Subcutaneous adipose tissue (tissue), 4 donors: Measurements from ENCODE around the gene GPR61. TPM values are rescaled to one million over a fixed set of nuclear protein-coding genes. Genes with fewer than 3 reads are reported as not detected.

Experiments used
- total RNA-seq, 4 donors: library from RNA; depleted of rRNA; stranded (reverse); fragments of >200 nt; gene quantifications; one replicate each; pipeline ENCODE4 v1.1.0, GENCODE V29; 2016
- TF ChIP-seq, protein P1 (sequence below): fragments of 450-650 bp; IDR thresholded peaks from one replicate; pipeline ENCODE4 v1.5.1; 2016; ENCODE audit warnings: low read depth, mild to moderate bottlenecking, control low read depth, antibody characterized with exemption, moderate library complexity

Gene GPR61
- total RNA-seq, 4 donors from 2014 or later: not detected

DNA sequence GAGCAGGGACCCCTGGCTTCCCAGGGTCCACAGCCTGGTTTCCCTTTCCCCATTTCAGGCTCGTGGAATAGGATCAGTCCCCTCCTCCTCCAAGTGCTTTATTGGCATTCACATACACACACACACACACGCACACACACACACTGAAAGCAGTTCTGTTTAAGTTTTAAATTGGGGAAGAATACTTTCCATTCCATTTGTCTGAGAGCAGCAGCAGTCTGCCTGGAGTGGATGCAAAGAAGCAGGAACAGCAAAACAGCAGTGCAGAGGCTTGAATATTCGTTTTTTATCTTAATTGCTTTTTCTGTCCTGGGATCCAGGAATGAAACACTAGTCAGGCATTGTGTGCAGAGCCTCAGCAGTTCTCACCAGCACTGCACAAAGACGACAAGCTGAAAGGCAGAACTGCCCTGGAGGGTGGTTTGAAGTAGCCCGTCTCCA, 38.7 kb upstream of the GPR61 start:
- TF ChIP-seq, protein P1, sequence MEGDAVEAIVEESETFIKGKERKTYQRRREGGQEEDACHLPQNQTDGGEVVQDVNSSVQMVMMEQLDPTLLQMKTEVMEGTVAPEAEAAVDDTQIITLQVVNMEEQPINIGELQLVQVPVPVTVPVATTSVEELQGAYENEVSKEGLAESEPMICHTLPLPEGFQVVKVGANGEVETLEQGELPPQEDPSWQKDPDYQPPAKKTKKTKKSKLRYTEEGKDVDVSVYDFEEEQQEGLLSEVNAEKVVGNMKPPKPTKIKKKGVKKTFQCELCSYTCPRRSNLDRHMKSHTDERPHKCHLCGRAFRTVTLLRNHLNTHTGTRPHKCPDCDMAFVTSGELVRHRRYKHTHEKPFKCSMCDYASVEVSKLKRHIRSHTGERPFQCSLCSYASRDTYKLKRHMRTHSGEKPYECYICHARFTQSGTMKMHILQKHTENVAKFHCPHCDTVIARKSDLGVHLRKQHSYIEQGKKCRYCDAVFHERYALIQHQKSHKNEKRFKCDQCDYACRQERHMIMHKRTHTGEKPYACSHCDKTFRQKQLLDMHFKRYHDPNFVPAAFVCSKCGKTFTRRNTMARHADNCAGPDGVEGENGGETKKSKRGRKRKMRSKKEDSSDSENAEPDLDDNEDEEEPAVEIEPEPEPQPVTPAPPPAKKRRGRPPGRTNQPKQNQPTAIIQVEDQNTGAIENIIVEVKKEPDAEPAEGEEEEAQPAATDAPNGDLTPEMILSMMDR: no peak

DNA sequence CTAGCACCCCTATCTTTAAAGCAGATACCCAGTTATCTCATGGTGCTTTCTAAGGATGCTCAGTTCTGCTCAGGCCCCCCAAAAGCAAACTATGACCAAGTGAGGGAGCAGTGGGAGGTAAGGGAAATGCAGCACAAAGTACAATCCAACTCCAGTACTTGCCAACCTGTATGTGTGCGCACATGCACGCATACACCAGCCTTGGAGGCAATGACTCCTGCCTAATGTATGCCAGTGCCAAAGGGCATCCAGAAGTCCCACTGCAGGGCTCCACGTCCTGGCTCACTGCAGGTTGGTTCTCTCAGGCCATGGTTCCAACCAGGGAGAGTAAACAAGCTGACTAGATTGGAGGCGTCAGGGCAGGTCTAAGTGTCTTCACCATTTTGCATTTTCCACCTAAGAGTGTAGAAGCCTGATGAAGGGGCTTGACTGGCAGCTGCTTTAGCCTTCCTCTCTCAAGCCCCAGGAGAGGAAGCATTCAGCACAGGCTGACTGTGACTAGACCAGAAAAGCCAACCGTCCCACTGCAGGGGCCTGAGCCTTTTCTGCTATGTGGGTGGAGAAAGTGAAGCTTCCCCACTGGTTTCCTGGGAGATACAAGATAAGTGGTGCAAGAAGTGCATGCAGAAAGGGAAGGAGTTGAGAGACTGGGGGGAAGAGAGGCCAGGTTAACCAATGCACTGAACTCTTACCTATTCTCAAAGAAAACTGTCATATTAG, 37.9 kb upstream of the GPR61 start:
- TF ChIP-seq, protein P1: no peak

DNA sequence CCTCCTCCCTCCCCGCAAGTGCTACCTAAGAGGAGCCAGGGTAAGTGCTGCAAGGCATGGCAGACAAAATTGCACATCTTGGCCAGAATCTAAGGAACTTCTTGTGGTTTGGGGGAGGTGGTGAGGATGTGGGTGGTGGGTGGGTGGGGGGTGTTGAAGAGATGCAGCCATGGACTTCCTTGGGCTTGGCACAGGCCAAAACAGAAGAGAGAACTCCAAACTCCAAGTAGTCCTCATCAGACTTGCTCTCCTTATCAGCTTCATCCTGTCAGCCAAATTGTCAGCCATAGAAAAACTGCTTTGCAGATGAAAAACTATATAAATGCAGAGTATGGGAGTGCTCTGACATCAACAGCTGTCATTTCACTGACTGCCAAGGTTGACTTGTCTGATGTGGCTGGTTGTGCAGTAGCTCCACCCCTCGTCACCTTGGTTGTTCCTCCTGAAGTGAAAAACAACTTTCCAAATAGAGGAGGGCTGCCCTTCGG, 37.3 kb upstream of the GPR61 start:
- TF ChIP-seq, protein P1: no peak

DNA sequence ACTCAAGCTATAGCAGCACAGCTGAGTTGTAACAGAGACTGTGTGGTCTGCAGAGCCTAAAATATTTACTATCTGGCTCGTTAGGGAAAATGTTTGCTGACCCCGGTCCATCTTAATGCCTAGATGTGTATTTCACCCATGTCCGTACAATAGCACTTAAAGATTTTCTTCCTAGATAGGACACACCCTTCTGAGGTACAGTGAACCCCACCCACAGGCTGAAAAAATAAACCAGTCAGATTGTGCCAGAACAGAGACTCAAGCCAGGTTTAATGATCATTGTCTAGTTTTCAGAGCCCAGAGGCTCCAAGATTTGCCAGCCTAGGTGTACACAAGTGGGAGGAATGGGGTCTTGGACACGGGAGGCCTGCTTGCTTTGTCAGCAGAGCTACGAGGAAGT, 35.7 kb upstream of the GPR61 start:
- TF ChIP-seq, protein P1: no peak

DNA sequence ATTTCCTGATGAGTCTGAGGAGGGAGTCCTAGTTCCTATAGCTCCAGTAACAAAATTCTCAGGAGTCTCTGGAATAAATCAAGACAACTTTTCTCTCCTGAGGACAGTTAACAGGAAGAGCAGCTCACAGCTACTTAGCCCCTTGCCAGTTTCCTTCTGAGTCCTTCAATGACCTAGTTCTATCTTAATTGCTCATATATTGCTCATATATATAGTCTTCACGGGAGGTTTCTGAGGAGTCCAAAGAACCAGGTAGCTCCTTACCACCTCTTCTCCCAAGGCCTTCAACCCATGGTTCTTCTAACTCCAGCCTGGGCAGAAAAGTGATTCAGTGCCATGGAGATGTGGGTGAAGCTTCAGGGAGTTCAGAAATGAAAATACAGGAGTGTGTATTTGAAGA, 34.7 kb upstream of the GPR61 start:
- TF ChIP-seq, protein P1: no peak

DNA sequence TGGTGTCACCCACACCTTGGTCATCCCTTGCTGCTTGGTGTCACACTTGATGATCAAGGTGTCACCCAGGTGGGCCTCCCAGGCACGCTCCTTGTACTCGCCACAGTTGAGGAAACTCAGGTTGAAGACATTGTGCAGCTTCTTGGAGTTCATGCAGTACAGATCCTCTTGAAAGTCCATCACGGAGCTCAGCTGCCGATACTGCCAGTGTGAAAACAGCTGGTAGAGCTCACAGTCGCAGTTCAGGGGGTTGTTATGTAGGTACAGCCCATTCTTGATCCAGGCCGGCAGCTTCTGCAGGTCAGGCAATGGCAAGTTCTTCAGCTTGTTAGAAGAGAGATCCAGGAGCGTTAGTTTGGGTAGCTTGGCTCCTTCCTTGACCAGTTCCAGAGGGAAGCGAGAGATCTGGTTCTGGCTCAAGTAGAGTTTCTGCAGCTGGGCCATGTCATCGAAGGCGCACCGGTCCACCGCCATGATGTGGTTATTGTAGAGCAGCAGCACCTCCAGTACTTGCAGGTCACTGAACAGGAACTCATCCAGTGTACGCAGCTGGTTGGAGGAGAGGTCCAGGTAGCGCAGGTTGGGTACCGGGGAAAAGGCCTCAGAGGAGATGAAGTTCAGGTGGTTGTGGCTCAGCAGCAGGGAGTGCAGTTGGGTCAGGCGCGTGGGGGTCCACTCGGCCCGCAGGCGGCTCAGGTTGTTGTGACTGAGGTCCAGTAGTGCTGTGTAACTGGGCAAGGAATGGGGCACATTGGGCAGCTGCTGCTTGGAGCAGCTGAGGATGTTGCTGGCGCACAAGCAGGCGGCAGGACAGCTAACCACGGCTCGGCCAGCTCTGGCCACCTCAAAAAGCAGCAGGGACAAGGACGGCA, 31.4 kb upstream of the GPR61 start:
- TF ChIP-seq, protein P1: no peak

DNA sequence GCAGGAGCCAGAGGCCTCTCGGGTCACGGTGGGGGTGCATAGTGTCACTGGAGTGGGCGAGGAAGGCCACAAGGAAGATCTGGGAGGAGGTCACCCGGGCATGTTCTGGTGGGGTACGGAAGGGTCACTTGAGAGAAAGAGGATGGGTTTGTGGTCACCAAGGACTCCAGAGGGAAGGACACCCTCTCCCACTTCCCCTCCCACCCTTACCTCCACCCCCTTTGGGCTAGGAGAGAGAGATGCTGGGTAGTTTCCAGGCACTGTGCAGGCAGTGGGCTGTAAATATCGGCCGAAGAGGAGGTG, 30.8 kb upstream of the GPR61 start:
- TF ChIP-seq, protein P1: no peak
